Erythroblast (primary cell): ENCODE data around the gene CDK17.

ENCODE experiments used
- GATA1 ChIP-seq: IDR thresholded peaks from 2 replicates; pipeline ENCODE4 v1.6.1; 2011; ENCODE audit warnings: low read depth, mild to moderate bottlenecking, control low read depth, low read length, moderate library complexity
- POLR2A ChIP-seq: IDR thresholded peaks from 2 replicates; pipeline ENCODE4 v1.6.1; 2011; ENCODE audit warnings: mild to moderate bottlenecking, low read length

DNA sequence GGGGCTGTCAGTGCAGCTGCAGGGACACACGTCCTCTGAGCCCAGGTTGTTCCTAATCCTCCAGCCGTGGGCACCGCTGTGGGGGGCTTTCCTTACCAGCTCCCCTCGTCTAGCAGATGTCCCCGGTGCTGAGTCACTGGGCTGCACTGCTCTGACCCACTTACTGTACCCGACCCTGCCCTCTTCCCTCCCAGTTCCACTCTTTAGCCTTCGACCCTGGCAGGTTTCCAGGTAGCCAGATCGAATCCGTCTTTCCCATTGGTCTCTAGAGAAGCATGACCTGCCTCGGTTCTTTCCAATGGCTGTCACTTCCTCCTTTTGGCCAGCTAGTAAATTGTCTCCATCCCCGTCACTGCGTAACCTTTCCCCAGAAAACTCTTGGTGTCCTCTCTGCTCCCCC is 157.6 kb downstream of the CDK17 start:
- TF ChIP-seq POLR2A (no peak), GATA1 (no peak)
